Testis (tissue), 3 donors: ENCODE results near the gene EXTL2. TPM values are rescaled to one million over a fixed set of nuclear protein-coding genes. Genes with fewer than 3 reads are reported as not detected.
A peak's percentile ranks its signal among the peaks of the same experiment; 100 is the strongest.

ENCODE experiments used
- DNase-seq: peaks from one replicate; pipeline ENCODE4 v3.0.0-alpha.2; 2019
- H3K27ac ChIP-seq, 2 donors: fragments of 200-600 bp; sonication (generic); one replicate each; pipeline ENCODE4 v1.5.1; 2019
- H3K27me3 ChIP-seq: fragments of 200-600 bp; sonication (generic); one replicate; pipeline ENCODE4 v1.5.1; 2019
- H3K36me3 ChIP-seq: fragments of 200-600 bp; sonication (generic); one replicate; pipeline ENCODE4 v1.5.1; 2017; ENCODE audit warnings: low read depth; ENCODE audit errors: missing control alignments
- H3K4me1 ChIP-seq: fragments of 200-600 bp; sonication (generic); one replicate; pipeline ENCODE4 v1.5.1; 2019
- H3K4me3 ChIP-seq, 2 donors: fragments of 200-600 bp; sonication (generic); one replicate each; pipeline ENCODE4 v1.5.1; 2017 to 2019
- H3K9me3 ChIP-seq: fragments of 200-600 bp; sonication (generic); one replicate; pipeline ENCODE4 v1.5.1; 2017
- POLR2A ChIP-seq: fragments of 450-650 bp; IDR thresholded peaks from one replicate; pipeline ENCODE4 v1.6.1; 2017; ENCODE audit warnings: antibody characterized with exemption, mild to moderate bottlenecking, moderate library complexity
- WGBS, 2 donors: methylation state at CpG; one replicate each; pipeline ENCODE4 v1.1.5; 2018; 5-methylcytosine and 5-hydroxymethylcytosine counted together
- intact Hi-C: fragments of 100-400 bp; cut with DNase I; formaldehyde crosslinking; loops from one replicate; pipeline ENCODE4 v1.15.1; 2023; ENCODE audit warnings: low total_unique reads
- polyA plus RNA-seq: library from polyadenylated mRNA; stranded (reverse); fragments of 350-450 nt; fragmentation: Illumina TruSeq; extraction: RNeasy Lipid Tissue Mini Kit (QIAGEN cat#74804); gene quantifications from one replicate; pipeline ENCODE4 v1.2.3, GENCODE V29; 2014; ENCODE audit warnings: low read depth, low replicate concordance; ENCODE audit not compliant: insufficient read depth
- total RNA-seq, 2 donors: library from RNA; depleted of rRNA; stranded (reverse); fragments of >200 nt; gene quantifications; one replicate each; pipeline ENCODE4 v1.2.3, GENCODE V29; 2016
- TF ChIP-seq, protein P1 (sequence below), 3 experiments: fragments of 450-650 bp in 2 of 3; fragments of 200-600 bp in 1 of 3; sonication (generic) in 1 of 3; IDR thresholded peaks; one replicate each; pipeline ENCODE4 v1.5.1; 2016 to 2019; ENCODE audit warnings: antibody characterized with exemption in 3 of 3, mild to moderate bottlenecking in 2 of 3, moderate library complexity in 1 of 3

The EXTL2 gene
- total and polyA plus RNA-seq, 3 donors from 2014 or later, result 12.8 to 16.9 (median 16.1) TPM

DNA sequence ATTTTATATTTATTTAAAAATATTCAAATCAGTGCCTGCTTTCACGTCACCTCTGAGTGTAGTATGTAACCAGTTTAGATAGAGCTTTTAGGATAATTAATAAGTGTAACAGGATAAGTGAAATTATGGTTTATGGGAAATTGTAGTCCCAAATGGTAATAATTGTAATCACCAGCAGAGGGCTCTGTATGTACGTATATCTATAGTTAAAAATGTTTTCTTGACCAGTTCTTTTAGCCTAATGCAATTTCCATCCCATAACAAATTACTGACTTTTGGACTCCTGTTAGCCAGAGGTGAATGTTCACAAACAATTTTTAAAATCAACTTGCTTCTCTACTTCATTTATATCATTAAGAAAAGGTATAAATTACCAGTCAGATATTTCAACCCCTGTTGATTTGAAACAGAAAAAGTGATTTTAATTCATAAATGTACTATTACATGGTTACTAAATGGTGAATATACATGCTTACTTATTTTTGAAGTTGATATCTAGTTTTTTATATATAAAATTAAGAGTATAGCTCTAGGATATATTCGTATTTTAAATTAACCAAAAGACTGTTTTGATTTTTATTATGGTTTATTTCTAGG lies 26.6 kb upstream of the EXTL2 start:
- 50 to 57% methylated on average over 3 of the region's 3 CpGs for WGBS, 2 donors
- no peaks in the 10 kb centered on the region for H3K36me3 ChIP-seq

DNA sequence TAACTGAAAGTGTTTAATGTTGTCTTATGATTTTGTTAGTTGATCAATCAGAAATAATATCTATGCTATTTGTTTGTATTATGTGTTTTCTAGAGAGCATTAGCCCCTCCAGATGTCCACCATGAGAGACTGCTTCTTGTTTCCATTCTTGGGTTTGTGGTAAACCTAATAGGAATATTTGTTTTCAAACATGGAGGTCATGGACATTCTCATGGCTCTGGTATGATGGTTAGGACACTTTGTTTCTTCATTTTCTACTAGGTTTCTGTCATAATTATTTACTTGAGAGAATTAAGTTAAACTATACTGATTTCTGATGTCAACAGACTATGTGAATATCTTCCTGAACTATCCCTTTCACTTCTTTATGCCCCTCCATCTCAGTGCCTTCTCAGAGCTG lies 17.4 kb upstream of the EXTL2 start:
- TF ChIP-seq, protein P1, sequence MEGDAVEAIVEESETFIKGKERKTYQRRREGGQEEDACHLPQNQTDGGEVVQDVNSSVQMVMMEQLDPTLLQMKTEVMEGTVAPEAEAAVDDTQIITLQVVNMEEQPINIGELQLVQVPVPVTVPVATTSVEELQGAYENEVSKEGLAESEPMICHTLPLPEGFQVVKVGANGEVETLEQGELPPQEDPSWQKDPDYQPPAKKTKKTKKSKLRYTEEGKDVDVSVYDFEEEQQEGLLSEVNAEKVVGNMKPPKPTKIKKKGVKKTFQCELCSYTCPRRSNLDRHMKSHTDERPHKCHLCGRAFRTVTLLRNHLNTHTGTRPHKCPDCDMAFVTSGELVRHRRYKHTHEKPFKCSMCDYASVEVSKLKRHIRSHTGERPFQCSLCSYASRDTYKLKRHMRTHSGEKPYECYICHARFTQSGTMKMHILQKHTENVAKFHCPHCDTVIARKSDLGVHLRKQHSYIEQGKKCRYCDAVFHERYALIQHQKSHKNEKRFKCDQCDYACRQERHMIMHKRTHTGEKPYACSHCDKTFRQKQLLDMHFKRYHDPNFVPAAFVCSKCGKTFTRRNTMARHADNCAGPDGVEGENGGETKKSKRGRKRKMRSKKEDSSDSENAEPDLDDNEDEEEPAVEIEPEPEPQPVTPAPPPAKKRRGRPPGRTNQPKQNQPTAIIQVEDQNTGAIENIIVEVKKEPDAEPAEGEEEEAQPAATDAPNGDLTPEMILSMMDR (IDR thresholded peaks at IDR 0.05), result no peak
- TF ChIP-seq POLR2A, result no peak
- Histone ChIP-seq H3K27me3 (no peaks in the 10 kb centered on the region), H3K4me3 (no peak overlapping the region), H3K4me1 (no peaks in the 10 kb centered on the region), H3K36me3 (no peaks in the 10 kb centered on the region), H3K27ac (no peak overlapping the region), H3K9me3 (no peaks in the 10 kb centered on the region)
- intact Hi-C loops, result no loop called here
- no peak for DNase-seq

More for the DNA sequence above, 26.6 kb upstream of the EXTL2 start:
- no peak for DNase-seq
- intact Hi-C loops, result loop anchor here (5.0 kb wide), 1 partner anchor 366 kb away; no protein-coding TSS in a partner anchor
- Histone ChIP-seq H3K4me3 (no peak overlapping the region), H3K27me3 (no peaks in the 10 kb centered on the region), H3K4me1 (no peaks in the 10 kb centered on the region), H3K27ac (no peak overlapping the region), H3K9me3 (no peaks in the 10 kb centered on the region)
- no peak for TF ChIP-seq POLR2A
- TF ChIP-seq, protein P1 (IDR thresholded peaks at IDR 0.05), result peak; percentile 41 to 77 (median 51)

- intact Hi-C loops, result no loop called here
- Histone ChIP-seq H3K4me3 (no peak overlapping the region), H3K27ac (no peak overlapping the region), H3K9me3 (no peaks in the 10 kb centered on the region), H3K4me1 (no peaks in the 10 kb centered on the region), H3K36me3 (no peaks in the 10 kb centered on the region), H3K27me3 (no peaks in the 10 kb centered on the region)
- TF ChIP-seq POLR2A, result no peak
- TF ChIP-seq, protein P1 (IDR thresholded peaks at IDR 0.05), result no peak
- no peak for DNase-seq
These were observed 14.4 kb upstream of the EXTL2 start for GRCh38 chr1:100909018-100909417.

GRCh38 chr1:100907887-100908286 lies 13.2 kb upstream of the EXTL2 start:
- no peaks in the 10 kb centered on the region for H3K9me3 ChIP-seq
- no peaks in the 10 kb centered on the region for H3K36me3 ChIP-seq
- TF ChIP-seq, protein P1 (IDR thresholded peaks at IDR 0.05), result no peak
- no peak for TF ChIP-seq POLR2A
- no peak overlapping the region for H3K27ac ChIP-seq
- H3K4me3 ChIP-seq, result no peak overlapping the region
- WGBS, 2 donors, result 93 to 100% methylated on average over 1 of the region's 1 CpG
- intact Hi-C loops, result no loop called here
- no peaks in the 10 kb centered on the region for H3K27me3 ChIP-seq
- no peak for DNase-seq
- H3K4me1 ChIP-seq, result no peaks in the 10 kb centered on the region

DNA sequence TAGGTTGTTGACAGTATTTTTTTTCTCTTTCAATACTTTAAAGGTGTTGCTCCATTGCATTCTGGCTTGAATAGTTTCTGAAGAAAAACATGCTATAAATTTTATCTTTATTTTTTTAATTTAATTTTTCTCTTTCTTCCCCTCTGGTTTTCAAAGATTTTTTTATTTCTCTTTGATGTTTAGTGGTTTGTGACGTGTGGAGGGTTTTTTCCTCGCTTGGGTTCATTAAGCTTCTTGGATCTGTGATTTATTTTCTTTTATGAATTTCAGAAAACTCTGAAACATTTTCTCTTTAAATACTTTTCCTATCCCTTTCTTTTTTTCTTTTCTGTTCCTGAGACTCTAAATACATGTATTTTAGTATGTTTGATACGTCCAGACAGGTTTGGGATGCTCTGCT lies 10.5 kb upstream of the EXTL2 start:
- DNase-seq, result no peak
- no peaks in the 10 kb centered on the region for H3K27me3 ChIP-seq
- H3K4me1 ChIP-seq, result no peaks in the 10 kb centered on the region
- intact Hi-C loops, result no loop called here
- no peaks in the 10 kb centered on the region for H3K9me3 ChIP-seq
- H3K27ac ChIP-seq, result no peak overlapping the region
- TF ChIP-seq, protein P1 (IDR thresholded peaks at IDR 0.05), result no peak
- TF ChIP-seq POLR2A, result no peak
- WGBS, 2 donors, result 91 to 94% methylated on average over 3 of the region's 3 CpGs
- H3K36me3 ChIP-seq, result no peaks in the 10 kb centered on the region
- no peak overlapping the region for H3K4me3 ChIP-seq
